ENCODE measurements around the gene CADPS.

GRCh38 chr3:62372621-62373041 lies 502.6 kb downstream of the CADPS start:
- no peak for TF ChIP-seq ZFX (IDR thresholded peaks at IDR 0.05)
- TF ChIP-seq, protein P1, sequence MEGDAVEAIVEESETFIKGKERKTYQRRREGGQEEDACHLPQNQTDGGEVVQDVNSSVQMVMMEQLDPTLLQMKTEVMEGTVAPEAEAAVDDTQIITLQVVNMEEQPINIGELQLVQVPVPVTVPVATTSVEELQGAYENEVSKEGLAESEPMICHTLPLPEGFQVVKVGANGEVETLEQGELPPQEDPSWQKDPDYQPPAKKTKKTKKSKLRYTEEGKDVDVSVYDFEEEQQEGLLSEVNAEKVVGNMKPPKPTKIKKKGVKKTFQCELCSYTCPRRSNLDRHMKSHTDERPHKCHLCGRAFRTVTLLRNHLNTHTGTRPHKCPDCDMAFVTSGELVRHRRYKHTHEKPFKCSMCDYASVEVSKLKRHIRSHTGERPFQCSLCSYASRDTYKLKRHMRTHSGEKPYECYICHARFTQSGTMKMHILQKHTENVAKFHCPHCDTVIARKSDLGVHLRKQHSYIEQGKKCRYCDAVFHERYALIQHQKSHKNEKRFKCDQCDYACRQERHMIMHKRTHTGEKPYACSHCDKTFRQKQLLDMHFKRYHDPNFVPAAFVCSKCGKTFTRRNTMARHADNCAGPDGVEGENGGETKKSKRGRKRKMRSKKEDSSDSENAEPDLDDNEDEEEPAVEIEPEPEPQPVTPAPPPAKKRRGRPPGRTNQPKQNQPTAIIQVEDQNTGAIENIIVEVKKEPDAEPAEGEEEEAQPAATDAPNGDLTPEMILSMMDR (conservative IDR thresholded peaks at IDR 0.05), result no peak
